ENCODE results near the gene PDE8B.

PDE8B gene

GRCh38 chr5:77326986-77327734, 116.7 kb downstream of the PDE8B start:
- DNase-seq: no peak

GRCh38 chr5:77328930-77329647, 118.6 kb downstream of the PDE8B start:
- DNase-seq: no peak

- DNase-seq: no peak
These were observed 119.4 kb downstream of the PDE8B start for GRCh38 chr5:77329664-77330430.

GRCh38 chr5:77333036-77333435, 122.6 kb downstream of the PDE8B start:
- DNase-seq: no peak

DNA sequence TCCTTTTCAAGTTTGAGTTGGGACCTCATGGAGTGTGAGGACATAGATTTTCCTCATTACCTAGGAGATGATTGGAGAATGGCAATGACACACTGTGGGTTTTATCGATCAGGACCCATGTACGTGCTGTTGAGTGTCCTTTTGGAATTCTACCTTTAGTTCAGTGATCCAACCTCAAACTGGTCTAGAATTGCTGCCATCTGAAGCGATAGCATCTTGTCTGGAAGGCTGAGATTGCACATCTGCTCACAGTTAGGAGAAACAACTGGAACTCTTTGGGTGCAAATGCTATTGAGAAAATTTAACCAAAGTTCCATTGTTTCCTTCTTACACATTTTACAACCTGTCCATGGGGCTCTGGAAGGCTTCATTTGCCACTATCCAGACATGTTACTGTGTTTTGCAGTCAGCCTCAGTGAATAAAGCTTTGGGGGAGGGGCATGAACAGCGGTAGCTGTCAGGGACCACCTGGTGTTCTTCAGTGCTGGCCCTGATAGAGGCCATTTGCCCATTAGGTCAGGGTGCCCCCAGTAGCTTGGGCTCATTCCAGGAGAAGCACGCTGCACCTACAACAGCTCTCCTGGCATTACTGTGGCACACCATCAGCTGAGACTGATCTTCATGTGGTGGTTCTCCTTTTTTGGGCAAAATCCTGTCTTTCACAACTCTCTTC, 123.1 kb downstream of the PDE8B start:
- DNase-seq: no peak

DNA sequence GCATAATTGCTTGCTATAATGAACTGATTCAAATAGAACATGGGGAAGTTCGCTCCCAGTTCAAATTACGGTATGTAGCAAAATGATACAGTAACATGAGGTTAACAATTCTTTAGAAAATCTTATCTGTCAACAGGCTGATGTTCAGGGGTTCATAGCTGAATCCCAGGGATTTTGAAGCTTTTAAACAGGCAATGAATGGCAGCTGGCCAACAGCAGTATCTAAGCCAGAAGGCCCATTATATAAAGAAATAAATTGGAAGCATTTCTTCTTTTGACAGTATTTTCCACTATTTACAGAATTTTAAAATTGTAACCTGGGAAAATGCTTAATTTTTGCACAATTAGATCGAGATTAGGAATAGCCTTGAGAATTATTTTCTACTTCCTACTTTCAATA, 126.8 kb downstream of the PDE8B start:
- peak; percentile 69 for DNase-seq

- peak; percentile 55 for DNase-seq
These were observed 127.2 kb downstream of the PDE8B start for GRCh38 chr5:77337686-77338085.

DNA sequence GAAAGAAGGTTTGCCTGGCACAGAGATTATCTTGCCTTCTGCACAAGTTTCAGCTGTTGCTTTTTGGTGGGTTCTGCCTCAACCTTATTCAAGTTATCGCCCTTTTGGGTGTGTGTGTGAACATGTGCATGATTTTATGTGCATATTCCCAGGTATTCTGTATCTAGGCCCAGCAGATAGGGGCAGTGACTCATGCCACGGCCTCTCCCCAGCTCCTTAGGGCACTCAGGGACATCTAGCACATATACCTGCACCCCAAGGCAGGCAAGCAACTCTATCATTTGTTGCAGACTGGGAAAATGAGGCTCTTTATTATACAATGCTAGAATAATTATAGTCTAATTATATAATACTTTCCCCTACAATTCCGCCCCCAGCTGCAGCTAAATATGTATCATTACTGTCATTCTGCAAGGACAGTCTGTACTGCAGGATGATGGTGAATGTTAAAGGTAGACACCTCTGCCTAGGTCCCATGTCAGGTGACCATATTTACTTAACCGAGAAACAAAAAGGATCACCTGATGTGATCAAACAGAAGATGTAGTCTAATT, 128.9 kb downstream of the PDE8B start:
- DNase-seq: no peak

DNA sequence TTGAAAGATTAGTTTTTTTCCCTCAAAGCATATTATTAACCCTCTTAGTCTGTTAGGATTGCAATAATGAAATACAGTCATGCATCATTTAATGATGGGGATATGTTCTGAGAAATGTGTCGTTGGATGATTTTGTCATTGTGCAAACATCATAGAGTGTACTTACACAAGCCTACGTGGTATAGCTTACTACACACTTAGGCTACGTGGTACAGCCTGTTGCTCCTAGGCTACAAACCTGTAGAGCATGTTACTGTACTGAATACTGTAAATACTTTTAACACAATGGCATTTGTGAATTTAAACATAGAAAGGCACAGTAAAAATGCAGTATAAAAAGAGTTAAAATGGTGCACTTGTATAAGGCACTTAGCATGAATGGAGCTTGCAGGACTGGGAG, 132.7 kb downstream of the PDE8B start:
- no peak for DNase-seq

DNA sequence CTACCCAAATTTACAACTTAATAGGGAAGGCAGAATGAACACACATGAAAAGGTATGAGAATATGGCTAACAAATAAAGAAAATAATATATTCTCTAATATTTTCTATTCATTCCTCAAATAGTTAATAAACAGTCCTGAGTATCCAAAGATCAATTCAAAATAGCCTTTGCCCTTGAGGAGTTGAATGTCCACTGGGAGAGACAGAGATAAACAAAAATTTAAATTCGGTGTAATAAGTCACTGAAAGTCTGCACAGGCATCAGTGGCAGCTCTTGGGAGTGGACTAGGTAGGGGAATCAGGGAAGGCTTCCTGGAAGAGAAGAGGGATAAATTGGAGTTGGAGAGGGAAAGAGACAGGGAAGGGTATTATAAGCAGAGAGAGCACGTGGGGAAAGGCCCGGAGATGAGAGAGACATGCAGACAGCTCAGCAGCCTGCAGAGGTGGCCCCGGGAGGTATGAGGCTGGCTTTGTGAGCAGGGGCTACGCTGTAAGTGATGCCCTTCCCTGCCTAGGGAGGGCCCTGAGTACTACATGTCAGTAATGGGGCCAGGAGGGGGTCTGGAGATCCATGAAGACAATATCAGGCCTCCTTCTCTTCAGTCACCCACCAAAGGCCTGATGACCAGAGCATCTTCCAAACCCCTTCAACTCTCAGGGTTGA, 137.1 kb downstream of the PDE8B start:
- no peak for DNase-seq

GRCh38 chr5:77353251-77353650, 142.8 kb downstream of the PDE8B start:
- DNase-seq: no peak

GRCh38 chr5:77354454-77354853, 144.0 kb downstream of the PDE8B start:
- DNase-seq: no peak

DNA sequence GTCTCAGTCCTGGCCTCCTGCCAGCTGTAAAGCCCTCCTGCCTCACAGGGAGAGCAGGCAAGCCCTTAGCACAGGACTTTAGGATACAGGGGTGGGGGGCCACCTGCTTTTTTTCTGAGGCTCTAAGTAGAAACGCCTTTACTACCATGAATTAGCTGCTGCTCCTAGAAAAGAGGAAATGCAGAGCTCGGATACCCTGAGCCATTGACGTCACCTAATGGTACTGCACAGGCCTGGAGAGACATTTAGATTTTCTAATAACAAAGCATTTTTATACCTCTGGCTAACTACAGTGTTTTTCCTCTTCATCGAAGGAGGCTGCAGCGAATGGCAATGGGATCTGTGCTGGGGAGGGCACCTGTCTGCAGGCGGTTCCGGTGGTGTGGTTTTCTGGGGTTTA, 144.6 kb downstream of the PDE8B start:
- no peak for DNase-seq

DNA sequence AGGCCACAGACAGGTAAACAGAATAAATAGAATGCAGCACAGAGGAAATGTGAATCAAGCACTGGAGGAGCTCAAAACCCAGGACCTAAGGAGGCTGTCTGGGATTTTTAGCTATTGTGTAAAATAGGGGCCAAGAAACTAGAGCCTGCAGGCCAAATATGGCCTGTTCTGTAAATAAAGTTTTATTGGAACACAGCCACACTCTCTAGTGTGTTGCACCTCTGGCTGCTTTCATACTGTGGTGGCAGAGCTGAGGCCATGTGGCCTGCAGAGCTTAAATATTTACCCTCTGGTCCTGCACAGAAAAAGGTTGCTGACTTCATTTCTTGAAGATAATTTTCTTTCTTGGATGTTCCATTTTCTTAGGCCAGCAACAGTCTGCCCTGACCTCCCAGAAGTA, 145.3 kb downstream of the PDE8B start:
- DNase-seq: no peak

- DNase-seq: no peak
These were observed 146.3 kb downstream of the PDE8B start for GRCh38 chr5:77356740-77357139.

DNA sequence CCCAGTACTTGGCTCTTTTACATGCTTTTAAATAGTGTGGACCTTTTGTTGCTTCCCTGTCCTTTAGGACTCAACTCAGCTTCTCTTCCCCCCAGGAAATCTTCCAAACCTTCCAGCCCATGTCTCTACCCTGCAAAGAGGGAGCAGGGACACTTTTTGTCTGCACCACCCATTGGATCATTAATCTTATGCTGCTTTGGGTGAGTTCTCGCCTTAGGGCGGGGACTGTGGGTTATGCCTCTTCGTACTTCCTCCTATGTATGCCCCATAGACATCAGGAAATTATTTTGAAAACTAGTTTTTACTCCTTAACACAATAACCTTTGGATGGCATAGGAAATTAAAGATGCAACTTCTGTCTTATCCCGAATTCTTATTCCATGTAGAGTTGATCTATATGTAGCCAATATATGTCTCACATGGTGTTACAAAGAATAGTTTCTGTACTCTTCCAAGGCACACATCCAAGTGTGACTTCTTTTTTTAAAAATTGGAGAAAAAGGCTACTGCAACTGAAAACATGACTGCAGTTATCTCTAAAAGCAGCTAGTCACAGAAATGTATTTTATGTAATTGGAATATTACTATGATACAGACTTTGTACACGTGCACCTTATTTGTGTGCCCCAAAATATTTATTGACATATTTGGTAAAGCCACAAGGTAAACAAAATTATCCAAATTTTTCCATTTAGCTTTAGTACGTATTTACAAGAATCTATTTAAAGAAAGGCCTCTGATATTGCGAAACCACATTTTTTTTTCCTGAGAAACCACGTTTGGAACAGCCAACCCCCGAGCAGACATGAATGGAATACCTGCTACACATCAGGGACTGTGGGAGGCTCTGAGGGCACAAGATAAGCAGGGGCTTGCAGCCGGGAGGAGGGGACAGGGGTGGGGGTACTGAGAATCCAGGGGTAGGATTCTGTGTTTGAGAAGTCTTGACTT, 148.1 kb downstream of the PDE8B start:
- DNase-seq: no peak

DNA sequence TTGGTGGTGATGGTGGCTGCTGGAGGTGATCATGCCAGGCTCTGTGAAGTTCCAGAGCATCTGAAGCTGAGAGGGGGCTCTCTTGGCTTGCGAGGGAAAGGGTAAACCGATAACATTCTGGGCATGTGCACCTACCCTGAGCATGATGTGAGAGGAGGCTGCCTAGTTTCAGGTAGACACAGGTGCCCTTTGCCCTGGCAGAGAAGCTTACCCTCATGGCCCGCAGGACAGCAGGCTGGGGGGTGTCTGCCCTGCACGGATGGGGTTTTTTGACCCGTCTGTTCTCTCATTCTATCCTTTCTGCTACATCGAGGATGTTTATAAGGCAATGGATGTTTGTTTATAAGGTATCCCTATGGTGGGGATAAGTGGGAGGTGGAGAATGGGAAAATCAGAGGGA, 148.8 kb downstream of the PDE8B start:
- no peak for DNase-seq

DNA sequence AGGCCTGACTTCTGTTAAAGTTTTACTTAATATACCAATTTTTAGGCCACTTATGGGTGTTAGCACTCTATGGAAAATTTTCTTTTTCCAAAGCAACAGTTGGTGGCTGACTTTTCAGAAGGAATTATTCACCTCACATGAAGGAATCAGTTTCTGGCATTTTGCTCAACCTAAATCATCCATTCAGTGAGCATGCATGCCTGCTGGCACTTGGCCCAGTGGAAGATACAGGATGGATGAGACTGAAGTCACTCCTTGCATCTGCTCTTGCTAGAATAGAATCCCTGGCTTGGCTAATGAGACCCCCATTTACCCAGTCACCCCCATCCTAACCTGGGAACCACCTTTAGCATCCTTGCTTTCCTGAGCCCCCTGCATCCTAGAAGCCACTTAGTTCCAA, 149.9 kb downstream of the PDE8B start:
- no peak for DNase-seq

DNA sequence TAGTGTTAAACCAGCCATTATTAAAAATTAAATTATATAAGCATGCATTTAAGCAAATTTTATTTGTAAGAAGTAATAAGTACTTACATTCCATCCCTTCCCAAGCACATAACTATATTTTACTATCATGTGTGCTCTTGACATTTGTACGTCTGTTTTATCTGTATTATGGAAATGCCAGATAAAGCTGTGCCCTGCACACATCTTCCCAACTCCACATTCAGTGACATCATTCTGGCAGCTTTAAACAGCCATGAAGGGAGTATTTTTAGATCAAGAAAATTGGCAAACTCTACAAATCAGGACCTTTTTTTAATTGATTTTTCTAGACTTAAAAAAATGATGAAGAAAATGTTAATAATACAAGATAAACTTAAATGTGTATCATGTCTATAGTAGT, 150.5 kb downstream of the PDE8B start:
- DNase-seq: no peak

GRCh38 chr5:77366717-77367500, 156.4 kb downstream of the PDE8B start:
- DNase-seq: no peak

Data from NCI-H2171 treated with DMSO at 0.1 percent for 48 hours (cell line).